Measurements from ENCODE around the gene ALDH3A2.

The ALDH3A2 gene

GRCh38 chr17:19648475-19649273, at the start of gene ALDH3A2:
ALDH3A2 (plus strand) TSS chr17:19648751; CDS start chr17:19648972, 221 bp downstream.
- peak; percentile 83 for DNase-seq (ENCODE audit: low read depth)

- DNase-seq (ENCODE audit: low read depth), result no peak
Measured at GRCh38 chr17:19610311-19610710, 38.2 kb upstream of the ALDH3A2 start.

- no peak for DNase-seq (ENCODE audit: low read depth)
Measured at GRCh38 chr17:19610879-19611278, 37.7 kb upstream of the ALDH3A2 start.

- DNase-seq (ENCODE audit: low read depth), result no peak
Measured at GRCh38 chr17:19613979-19614378, 34.6 kb upstream of the ALDH3A2 start.

- DNase-seq (ENCODE audit: low read depth), result no peak
Measured at GRCh38 chr17:19614900-19615299, 33.7 kb upstream of the ALDH3A2 start.

- DNase-seq (ENCODE audit: low read depth), result no peak
Measured at GRCh38 chr17:19618015-19618414, 30.5 kb upstream of the ALDH3A2 start.

GRCh38 chr17:19619705-19620325, 28.7 kb upstream of the ALDH3A2 start:
- DNase-seq (ENCODE audit: low read depth), result no peak

- DNase-seq (ENCODE audit: low read depth), result no peak
Measured at GRCh38 chr17:19621697-19622096, 26.9 kb upstream of the ALDH3A2 start.

GRCh38 chr17:19626079-19626478, 22.5 kb upstream of the ALDH3A2 start:
- no peak for DNase-seq (ENCODE audit: low read depth)

- no peak for DNase-seq (ENCODE audit: low read depth)
Measured at GRCh38 chr17:19629449-19629848, 19.1 kb upstream of the ALDH3A2 start.

GRCh38 chr17:19630035-19630434, 18.5 kb upstream of the ALDH3A2 start:
- no peak for DNase-seq (ENCODE audit: low read depth)

- no peak for DNase-seq (ENCODE audit: low read depth)
Measured at GRCh38 chr17:19630661-19631060, 17.9 kb upstream of the ALDH3A2 start.

- no peak for DNase-seq (ENCODE audit: low read depth)
Measured at GRCh38 chr17:19631905-19632304, 16.6 kb upstream of the ALDH3A2 start.

- no peak for DNase-seq (ENCODE audit: low read depth)
Measured at GRCh38 chr17:19641687-19642372, 6.7 kb upstream of the ALDH3A2 start.

- DNase-seq (ENCODE audit: low read depth), result no peak
Measured at GRCh38 chr17:19642373-19642893, 6.1 kb upstream of the ALDH3A2 start.

- no peak for DNase-seq (ENCODE audit: low read depth)
Measured at GRCh38 chr17:19644493-19645210, 3.9 kb upstream of the ALDH3A2 start.

- DNase-seq (ENCODE audit: low read depth), result peak; percentile 10
Measured at GRCh38 chr17:19645734-19646201, 2.8 kb upstream of the ALDH3A2 start.

GRCh38 chr17:19646788-19647696, 1.5 kb upstream of the ALDH3A2 start:
- DNase-seq (ENCODE audit: low read depth), result no peak

- DNase-seq (ENCODE audit: low read depth), result peak; percentile 2
Measured at GRCh38 chr17:19647697-19648474, 665 bp upstream of the ALDH3A2 start.

- DNase-seq (ENCODE audit: low read depth), result no peak
Measured at GRCh38 chr17:19649274-19649541, 657 bp downstream of the ALDH3A2 start.

Measured in stimulated activated CD8-positive, alpha-beta memory T cell treated with anti-CD3 and anti-CD28 coated beads, Interleukin-15, amount 100 ng/mL, for 1 hour (primary cell).